Left renal pelvis (tissue), 4 donors: Measurements from ENCODE around the gene LPP. TPM values are rescaled to one million over a fixed set of nuclear protein-coding genes. Genes with fewer than 3 reads are reported as not detected.
"Not testable (repeated sequence)": the region's sequence is repeated elsewhere in the genome, so short reads cannot be mapped to it uniquely, and the experiment has no call there.

Experiments used
- DNase-seq, 4 donors: peaks; one replicate each; pipeline ENCODE4 v3.0.0-alpha.2; 2013; ENCODE audit warnings: low read depth in 4 of 4, low spot score in 3 of 4
- polyA plus RNA-seq, 4 donors: library from polyadenylated mRNA; unstranded; fragments of 120-200 nt; gene quantifications; one replicate each; pipeline ENCODE4 v1.2.1, GENCODE V29; 2013; ENCODE audit not compliant: insufficient read length in 4 of 4

LPP gene
- polyA plus RNA-seq, 4 donors = 21.3 to 31.3 (median 25.6) TPM

GRCh38 chr3:188635258-188636042 is 481.5 kb downstream of the LPP start:
- DNase-seq = no peak

GRCh38 chr3:188636292-188636691 is 482.3 kb downstream of the LPP start:
- not testable (repeated sequence) for DNase-seq

GRCh38 chr3:188641076-188641475 is 487.1 kb downstream of the LPP start:
- DNase-seq = no peak

- DNase-seq = no peak
These were observed 489.8 kb downstream of the LPP start for GRCh38 chr3:188643736-188644135.

- no peak for DNase-seq
These were observed 492.6 kb downstream of the LPP start for GRCh38 chr3:188646592-188646991.

- DNase-seq = no peak
These were observed 493.3 kb downstream of the LPP start for GRCh38 chr3:188647237-188647636.

- no peak for DNase-seq
These were observed 495.6 kb downstream of the LPP start for GRCh38 chr3:188649521-188649920.

GRCh38 chr3:188656196-188656982 is 502.4 kb downstream of the LPP start:
- DNase-seq = no peak

GRCh38 chr3:188658606-188659005 is 504.6 kb downstream of the LPP start:
- DNase-seq = no peak

- DNase-seq = no peak
These were observed 505.6 kb downstream of the LPP start for GRCh38 chr3:188659449-188660090.

- DNase-seq = no peak
These were observed 506.5 kb downstream of the LPP start for GRCh38 chr3:188660415-188660814.

GRCh38 chr3:188661806-188662205 is 507.8 kb downstream of the LPP start:
- DNase-seq = no peak

GRCh38 chr3:188662214-188662613 is 508.3 kb downstream of the LPP start:
- no peak for DNase-seq

- DNase-seq = no peak
These were observed 508.8 kb downstream of the LPP start for GRCh38 chr3:188662795-188663194.

GRCh38 chr3:188663839-188664238 is 509.9 kb downstream of the LPP start:
- no peak for DNase-seq

- no peak for DNase-seq
These were observed 510.8 kb downstream of the LPP start for GRCh38 chr3:188664795-188665194.

GRCh38 chr3:188667926-188668325 is 514.0 kb downstream of the LPP start:
- DNase-seq = no peak

- DNase-seq = no peak
These were observed 516.5 kb downstream of the LPP start for GRCh38 chr3:188670446-188670845.

- DNase-seq = no peak
These were observed 518.0 kb downstream of the LPP start for GRCh38 chr3:188671971-188672370.

- DNase-seq = no peak
These were observed 518.9 kb downstream of the LPP start for GRCh38 chr3:188672840-188673239.

GRCh38 chr3:188673646-188674186 is 519.8 kb downstream of the LPP start:
- DNase-seq = no peak
